Natural killer cell (primary cell): ENCODE results near the gene CRADD. TPM values are rescaled to one million over a fixed set of nuclear protein-coding genes. Genes with fewer than 3 reads are reported as not detected.

Experiments
- ATAC-seq, 3 donors: fragments of 150-1000 bp in 2 of 3; fragments of 200-7000 bp in 1 of 3; cut with Tn5 transposase; 1 replicate in 1 of 3; 2 replicates in 2 of 3; pipeline ENCODE4 v1.10.0; 2021; ENCODE audit warnings: mild to moderate bottlenecking in 2 of 3, moderate library complexity in 2 of 3
- DNase-seq, 2 donors: peaks; one replicate each; pipeline versions ENCODE4 v3.0.0 to v3.0.0-alpha.2; 2013 to 2021; ENCODE audit warnings: mixed read lengths in 1 of 2
- H3K27ac ChIP-seq: one replicate; pipeline ENCODE4 v1.5.1; 2013; ENCODE audit warnings: mild to moderate bottlenecking, low read length
- H3K27me3 ChIP-seq: one replicate; pipeline ENCODE4 v1.6.1; 2013; ENCODE audit warnings: low read length; ENCODE audit not compliant: control insufficient read depth, insufficient read depth
- H3K36me3 ChIP-seq: one replicate; pipeline ENCODE4 v1.6.1; 2013; ENCODE audit warnings: low read length; ENCODE audit not compliant: control insufficient read depth, insufficient read depth
- H3K4me1 ChIP-seq: one replicate; pipeline ENCODE4 v1.6.1; 2013; ENCODE audit warnings: low read length; ENCODE audit not compliant: control insufficient read depth, insufficient read depth
- H3K4me3 ChIP-seq: one replicate; pipeline ENCODE4 v1.5.1; 2013; ENCODE audit warnings: low read length
- H3K9me3 ChIP-seq: one replicate; pipeline ENCODE4 v1.6.1; 2013; ENCODE audit warnings: low read length; ENCODE audit not compliant: control insufficient read depth, insufficient read depth
- H3K27ac Mint-ChIP-seq, 2 donors: one replicate each; pipeline ENCODE4 v1.8.0; 2022; ENCODE audit warnings: mild to moderate bottlenecking in 2 of 2, mixed read lengths in 2 of 2, moderate library complexity in 1 of 2
- H3K27me3 Mint-ChIP-seq, 2 donors: one replicate each; pipeline ENCODE4 v1.8.0; 2022; ENCODE audit warnings: low read depth in 2 of 2, mixed read lengths in 2 of 2
- H3K36me3 Mint-ChIP-seq: one replicate; pipeline ENCODE4 v1.8.0; 2022; ENCODE audit warnings: mixed read lengths
- H3K4me1 Mint-ChIP-seq, 2 donors: one replicate each; pipeline ENCODE4 v1.8.0; 2022; ENCODE audit warnings: mixed read lengths in 2 of 2
- H3K4me3 Mint-ChIP-seq: one replicate; pipeline ENCODE4 v1.8.0; 2022; ENCODE audit warnings: mild to moderate bottlenecking, moderate library complexity, mixed read lengths
- H3K9me3 Mint-ChIP-seq, 2 donors: one replicate each; pipeline ENCODE4 v1.8.0; 2022; ENCODE audit warnings: mixed read lengths in 2 of 2
- CTCF ChIP-seq: fragments of 200-600 bp; IDR thresholded peaks from one replicate; pipeline ENCODE4 v1.8.0; 2022; ENCODE audit warnings: antibody characterized with exemption
- WGBS: methylation state at CpG from one replicate; pipeline ENCODE4 v1.1.7; 2013; ENCODE audit warnings: missing lambda C conversion rate; ENCODE audit not compliant: insufficient coverage; 5-methylcytosine and 5-hydroxymethylcytosine counted together
- intact Hi-C: fragments of 100-400 bp; cut with micrococcal nuclease; formaldehyde crosslinking; loops from one replicate; pipeline ENCODE4 v1.14.2; 2022
- total RNA-seq, 4 donors: library from RNA; stranded (reverse); fragments of 120-200 nt in 1 of 4; gene quantifications; one replicate each; pipeline versions ENCODE4 v1.2.3 to v1.2.4, GENCODE V29; 2013 to 2022

CRADD gene
- total RNA-seq, 3 donors from 2014 or later (not counting 1 experiment from before 2014, with no cell fraction given), result 19.1 to 27.5 (median 26.4) TPM

- H3K27ac ChIP-seq, result no peak overlapping the region
- Mint-ChIP-seq H3K36me3 (no peaks in the 10 kb centered on the region), H3K4me1 (peaks cover 6 to 17% of the 10 kb centered on the region in 2 donors), H3K27me3 (no peaks in the 10 kb centered on the region), H3K4me3 (no peak overlapping the region), H3K9me3 (no peaks in the 10 kb centered on the region), H3K27ac (no peak overlapping the region)
- no peak for TF ChIP-seq CTCF
- H3K4me3 ChIP-seq, result no peak overlapping the region
- no peaks in the 10 kb centered on the region for H3K36me3 ChIP-seq
- DNase-seq (no peak), ATAC-seq (no peak)
- intact Hi-C loops, result loop anchor here (10.0 kb wide), 1 partner anchor 1544 kb away; the partner anchor contains the start of genes FGD6 and VEZT
- no peaks in the 10 kb centered on the region for H3K27me3 ChIP-seq
- no peaks in the 10 kb centered on the region for H3K4me1 ChIP-seq
- no peaks in the 10 kb centered on the region for H3K9me3 ChIP-seq
- WGBS, result 90% methylated on average over 3 of the region's 3 CpGs
Measured at GRCh38 chr12:93671044-93671443, 6.1 kb upstream of the CRADD start.

- Histone ChIP-seq H3K4me3 (no peak overlapping the region), H3K27me3 (no peaks in the 10 kb centered on the region), H3K27ac (no peak overlapping the region), H3K4me1 (peaks cover 9% of the 10 kb centered on the region), H3K9me3 (no peaks in the 10 kb centered on the region), H3K36me3 (no peaks in the 10 kb centered on the region)
- TF ChIP-seq CTCF, result no peak
- DNase-seq (no peak), ATAC-seq (no peak)
- Mint-ChIP-seq H3K9me3 (no peaks in the 10 kb centered on the region), H3K4me1 (peaks cover 19 to 32% of the 10 kb centered on the region in 2 donors), H3K36me3 (no peaks in the 10 kb centered on the region), H3K27ac (peak overlapping the region; percentile 17 to 51), H3K4me3 (peak overlapping the region; percentile 30), H3K27me3 (no peaks in the 10 kb centered on the region)
- intact Hi-C loops, result loop anchor here (10.0 kb wide), 1 partner anchor 1542 kb away; the partner anchor contains the start of genes FGD6 and VEZT
- WGBS, result no CpG with 5 or more reads among the region's 1 CpG
Measured at GRCh38 chr12:93673084-93673483, 4.1 kb upstream of the CRADD start.

GRCh38 chr12:93674386-93674785 lies 2.8 kb upstream of the CRADD start:
- no peak for ATAC-seq
- WGBS, result 94% methylated on average over 5 of the region's 6 CpGs
- Histone ChIP-seq H3K4me1 (peaks cover 12% of the 10 kb centered on the region), H3K27ac (no peak overlapping the region), H3K36me3 (no peaks in the 10 kb centered on the region), H3K4me3 (no peak overlapping the region), H3K9me3 (no peaks in the 10 kb centered on the region), H3K27me3 (no peaks in the 10 kb centered on the region)
- Mint-ChIP-seq H3K4me3 (no peak overlapping the region), H3K27ac (no peak overlapping the region), H3K4me1 (peaks cover 28 to 39% of the 10 kb centered on the region in 2 donors), H3K36me3 (no peaks in the 10 kb centered on the region), H3K9me3 (no peaks in the 10 kb centered on the region), H3K27me3 (no peaks in the 10 kb centered on the region)
- no peak for DNase-seq
- no peak for TF ChIP-seq CTCF
- intact Hi-C loops, result loop anchor here (10.0 kb wide), 1 partner anchor 1540 kb away; the partner anchor contains the start of genes FGD6 and VEZT
